ENCODE measurements around the gene DAGLB.

DNA sequence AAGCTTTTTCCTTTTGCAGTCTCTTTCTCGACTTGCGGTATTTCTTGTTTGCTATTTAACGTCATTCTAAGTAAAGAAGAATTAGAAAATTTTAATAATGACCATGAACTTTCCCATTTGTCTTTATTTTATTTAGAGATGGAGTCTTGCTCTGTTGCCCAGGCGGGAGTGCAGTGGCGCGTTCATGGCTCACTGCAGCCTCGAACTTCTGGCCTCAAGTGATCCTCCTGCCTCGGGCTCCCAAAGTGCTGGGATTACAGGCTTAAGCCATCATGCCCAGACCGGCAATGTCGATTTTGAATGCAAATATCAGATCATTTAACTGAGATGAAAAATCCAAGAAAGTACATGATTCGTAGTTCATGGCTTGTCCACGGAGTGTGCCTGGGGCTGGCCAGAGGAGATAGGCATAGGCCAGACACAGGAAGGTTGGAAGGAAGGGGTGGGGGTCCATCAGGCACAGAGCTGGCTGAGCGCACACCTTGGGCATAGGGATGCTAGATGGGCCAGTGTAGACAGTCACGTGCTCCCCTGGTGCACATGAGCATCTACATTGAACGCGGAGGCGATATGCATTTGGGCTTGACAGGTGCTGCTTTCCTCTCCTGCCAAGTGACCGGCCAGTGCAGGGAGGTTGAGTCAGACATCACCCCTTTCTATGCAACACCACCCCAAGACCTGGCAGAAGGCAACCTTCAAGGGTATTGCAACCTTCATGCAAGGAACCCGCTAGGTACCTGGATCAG is 38.9 kb upstream of the DAGLB start:
- TF ChIP-seq, protein P1, sequence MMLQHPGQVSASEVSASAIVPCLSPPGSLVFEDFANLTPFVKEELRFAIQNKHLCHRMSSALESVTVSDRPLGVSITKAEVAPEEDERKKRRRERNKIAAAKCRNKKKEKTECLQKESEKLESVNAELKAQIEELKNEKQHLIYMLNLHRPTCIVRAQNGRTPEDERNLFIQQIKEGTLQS (CRISPR knock-in tag; conservative IDR thresholded peaks at IDR 0.05), result no peak
- no peak for TF ChIP-seq MAX (CRISPR knock-in tag; IDR thresholded peaks at IDR 0.05)
